Measurements from ENCODE around the gene MAP3K5. TPM values are rescaled to one million over a fixed set of nuclear protein-coding genes. Genes with fewer than 3 reads are reported as not detected.
"Not testable (repeated sequence)": the region's sequence is repeated elsewhere in the genome, so short reads cannot be mapped to it uniquely, and the experiment has no call there.

MAP3K5 gene
- total RNA-seq, 1 donor from 2014 or later, result 5.7 TPM

- no peak overlapping the region for H3K4me3 ChIP-seq (ENCODE audit: low read depth, low read length)
- no peak for TF ChIP-seq CTCF (IDR thresholded peaks at IDR 0.05; ENCODE audit: insufficient read depth, low read length, poor library complexity, severe bottlenecking)
- H3K27me3 ChIP-seq (ENCODE audit: control insufficient read depth, insufficient read depth, low read length), result no peaks in the 10 kb centered on the region
- no peak for DNase-seq (ENCODE audit: low read depth)
- H3K36me3 ChIP-seq (ENCODE audit: control insufficient read depth, insufficient read depth, low read length), result no peaks in the 10 kb centered on the region
These were observed 29.0 kb downstream of the MAP3K5 start for GRCh38 chr6:136763255-136763654.

GRCh38 chr6:136762022-136762975 lies 30.0 kb downstream of the MAP3K5 start:
- no peak for DNase-seq (ENCODE audit: low read depth)
- Histone ChIP-seq H3K36me3 (ENCODE audit: control insufficient read depth, insufficient read depth, low read length) (no peaks in the 10 kb centered on the region), H3K27me3 (ENCODE audit: control insufficient read depth, insufficient read depth, low read length) (no peaks in the 10 kb centered on the region), H3K4me3 (ENCODE audit: low read depth, low read length) (no peak overlapping the region)
- TF ChIP-seq CTCF (IDR thresholded peaks at IDR 0.05; ENCODE audit: insufficient read depth, low read length, poor library complexity, severe bottlenecking), result no peak

GRCh38 chr6:136761227-136761922 lies 30.9 kb downstream of the MAP3K5 start:
- TF ChIP-seq CTCF (IDR thresholded peaks at IDR 0.05; ENCODE audit: insufficient read depth, low read length, poor library complexity, severe bottlenecking), result no peak
- H3K27me3 ChIP-seq (ENCODE audit: control insufficient read depth, insufficient read depth, low read length), result no peaks in the 10 kb centered on the region
- no peaks in the 10 kb centered on the region for H3K36me3 ChIP-seq (ENCODE audit: control insufficient read depth, insufficient read depth, low read length)
- no peak overlapping the region for H3K4me3 ChIP-seq (ENCODE audit: low read depth, low read length)
- no peak for DNase-seq (ENCODE audit: low read depth)

GRCh38 chr6:136760781-136761180 lies 31.5 kb downstream of the MAP3K5 start:
- not testable (repeated sequence) for H3K27me3 ChIP-seq (ENCODE audit: control insufficient read depth, insufficient read depth, low read length); H3K36me3 ChIP-seq (ENCODE audit: control insufficient read depth, insufficient read depth, low read length); DNase-seq (ENCODE audit: low read depth); H3K4me3 ChIP-seq (ENCODE audit: low read depth, low read length)

- H3K27me3 ChIP-seq (ENCODE audit: control insufficient read depth, insufficient read depth, low read length), result no peaks in the 10 kb centered on the region
- no peak for DNase-seq (ENCODE audit: low read depth)
- no peak for TF ChIP-seq CTCF (IDR thresholded peaks at IDR 0.05; ENCODE audit: insufficient read depth, low read length, poor library complexity, severe bottlenecking)
- H3K4me3 ChIP-seq (ENCODE audit: low read depth, low read length), result no peak overlapping the region
- no peaks in the 10 kb centered on the region for H3K36me3 ChIP-seq (ENCODE audit: control insufficient read depth, insufficient read depth, low read length)
These were observed 35.1 kb downstream of the MAP3K5 start for GRCh38 chr6:136757150-136757549.

- Histone ChIP-seq H3K4me3 (ENCODE audit: low read depth, low read length) (no peak overlapping the region), H3K36me3 (ENCODE audit: control insufficient read depth, insufficient read depth, low read length) (no peaks in the 10 kb centered on the region), H3K27me3 (ENCODE audit: control insufficient read depth, insufficient read depth, low read length) (no peaks in the 10 kb centered on the region)
- TF ChIP-seq CTCF (IDR thresholded peaks at IDR 0.05; ENCODE audit: insufficient read depth, low read length, poor library complexity, severe bottlenecking), result no peak
- no peak for DNase-seq (ENCODE audit: low read depth)
These were observed 37.5 kb downstream of the MAP3K5 start for GRCh38 chr6:136754820-136755219.

Measured in kidney epithelial cell (primary cell).